T-helper 22 cell (primary cell): ENCODE results near the gene CHID1.

Source experiments
- DNase-seq: peaks from one replicate; pipeline ENCODE4 v3.0.0-alpha.2; 2020; ENCODE audit warnings: low read depth

Gene CHID1

DNA sequence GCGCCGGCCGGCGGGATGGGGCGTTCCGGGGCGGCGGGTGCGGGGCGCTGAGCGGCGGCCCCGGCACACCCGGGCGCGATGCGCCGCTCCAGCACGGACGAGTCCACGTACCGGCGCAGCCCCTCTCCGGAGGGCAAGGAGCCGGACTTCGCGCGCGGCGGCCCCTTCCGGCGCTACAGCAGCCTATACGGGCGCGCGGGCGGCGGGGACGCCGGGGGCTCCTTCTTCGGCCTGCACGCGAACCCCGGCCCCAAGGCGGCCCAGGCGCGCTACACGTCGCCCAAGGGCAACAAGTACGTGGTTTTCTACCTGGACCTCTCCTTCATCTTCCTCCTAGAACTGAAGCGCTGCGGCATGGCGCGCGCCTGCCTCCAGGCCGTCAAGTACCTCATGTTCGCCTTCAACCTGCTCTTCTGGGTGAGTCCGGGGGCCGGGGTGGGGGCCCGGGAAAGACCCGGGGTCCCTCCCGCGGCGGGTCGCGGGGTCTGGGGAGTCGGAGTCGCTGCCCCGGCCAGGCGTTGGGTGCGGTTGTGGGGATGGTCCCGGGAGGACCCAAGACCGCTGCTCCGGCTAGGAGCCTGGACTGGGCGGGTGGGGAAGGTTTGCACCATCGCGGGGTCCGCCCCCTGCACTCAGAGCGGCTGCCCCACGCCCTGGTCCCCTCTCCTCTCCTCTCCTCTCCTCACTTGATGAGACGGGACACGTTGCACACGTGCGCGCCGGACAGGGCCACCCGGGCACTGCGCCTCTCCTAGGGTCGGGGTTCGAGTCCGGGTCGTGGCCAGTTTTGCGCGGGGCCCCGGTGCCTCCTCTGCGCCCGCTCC, 60.4 kb downstream of the CHID1 start:
- no peak for DNase-seq

DNA sequence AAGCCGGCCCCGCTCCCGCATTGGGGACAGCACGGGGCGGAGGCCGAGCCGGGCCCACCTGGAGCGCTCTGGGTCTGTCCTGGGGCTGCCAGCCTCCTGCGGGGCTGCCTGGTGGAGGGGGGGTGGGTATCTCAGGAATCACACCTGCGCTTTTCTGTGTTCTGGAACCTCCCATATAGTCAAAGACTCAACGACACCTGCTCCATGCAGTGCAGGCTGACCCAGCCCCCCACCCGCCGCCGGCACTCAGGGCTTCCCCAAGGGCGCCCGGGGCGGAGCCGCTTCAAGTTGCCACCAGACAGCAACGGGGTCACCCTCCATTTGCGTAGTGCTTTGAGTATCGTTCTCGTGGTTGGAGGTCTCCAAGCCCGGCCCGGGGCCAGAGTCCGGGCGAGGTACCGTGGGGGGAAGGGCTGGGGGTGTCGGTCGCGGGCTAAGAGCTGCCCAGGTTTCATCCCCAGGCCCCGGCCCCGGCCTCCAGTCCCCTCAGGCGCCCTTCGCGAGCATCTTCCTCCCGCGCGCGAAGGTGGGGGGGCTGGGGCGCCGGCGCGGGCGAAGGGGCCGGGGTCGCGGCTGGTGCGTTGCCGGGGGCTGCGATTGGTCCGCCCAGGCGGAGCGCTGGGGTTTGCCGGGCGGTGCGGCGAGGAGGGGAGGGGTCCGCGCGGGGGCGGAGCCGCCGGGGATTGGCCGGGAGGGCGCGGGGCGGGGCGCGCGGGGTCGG, 61.3 kb downstream of the CHID1 start:
- peak; percentile 29 for DNase-seq

DNA sequence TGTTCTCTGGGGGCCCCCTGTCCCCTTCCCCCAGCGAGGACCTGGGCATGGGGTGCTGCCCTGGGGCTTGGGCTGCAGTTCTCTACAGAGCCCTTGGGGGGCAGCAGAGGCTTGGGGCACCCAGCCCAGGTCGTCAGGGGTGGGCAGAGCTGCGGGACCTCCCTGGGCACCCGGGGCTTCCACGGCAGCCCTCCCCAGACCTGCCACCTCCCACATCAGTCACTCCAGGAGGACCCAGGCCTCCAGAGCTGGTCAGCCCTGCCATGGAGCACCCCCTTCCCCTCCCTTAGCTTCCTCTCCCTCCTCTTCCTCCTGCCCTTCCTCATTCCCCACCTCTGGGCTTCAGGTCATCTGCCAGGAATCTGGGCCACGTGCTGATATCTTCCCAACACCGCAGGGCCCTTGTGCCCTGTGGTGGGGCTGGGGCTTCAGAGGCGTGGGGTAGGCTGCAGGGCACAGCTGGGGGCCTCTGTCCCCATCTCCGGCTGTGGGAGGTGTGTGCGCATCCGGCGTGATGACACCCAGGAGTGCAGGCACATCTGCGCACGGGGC, 62.2 kb downstream of the CHID1 start:
- peak; percentile 30 for DNase-seq

DNA sequence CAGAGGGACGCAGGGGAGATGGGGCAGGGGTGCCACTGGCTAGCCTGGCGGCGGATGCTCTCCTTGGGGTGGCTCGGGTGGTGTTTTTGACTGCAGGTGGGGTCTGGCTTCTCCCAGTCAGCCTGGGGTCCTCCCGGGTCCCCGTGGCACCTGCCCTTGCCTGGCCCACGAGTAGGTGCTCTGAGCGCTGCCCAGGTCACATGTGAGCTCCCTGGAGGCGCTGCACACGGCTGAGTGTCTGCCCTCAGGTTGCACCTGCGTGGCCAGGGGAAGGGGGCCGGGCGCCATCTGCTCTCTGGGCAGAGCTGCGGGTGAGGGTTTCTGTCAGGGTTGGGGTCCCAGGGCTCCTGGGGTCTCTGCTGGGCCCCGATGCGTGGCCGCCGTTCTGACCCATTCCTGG, 62.7 kb downstream of the CHID1 start:
- no peak for DNase-seq

DNA sequence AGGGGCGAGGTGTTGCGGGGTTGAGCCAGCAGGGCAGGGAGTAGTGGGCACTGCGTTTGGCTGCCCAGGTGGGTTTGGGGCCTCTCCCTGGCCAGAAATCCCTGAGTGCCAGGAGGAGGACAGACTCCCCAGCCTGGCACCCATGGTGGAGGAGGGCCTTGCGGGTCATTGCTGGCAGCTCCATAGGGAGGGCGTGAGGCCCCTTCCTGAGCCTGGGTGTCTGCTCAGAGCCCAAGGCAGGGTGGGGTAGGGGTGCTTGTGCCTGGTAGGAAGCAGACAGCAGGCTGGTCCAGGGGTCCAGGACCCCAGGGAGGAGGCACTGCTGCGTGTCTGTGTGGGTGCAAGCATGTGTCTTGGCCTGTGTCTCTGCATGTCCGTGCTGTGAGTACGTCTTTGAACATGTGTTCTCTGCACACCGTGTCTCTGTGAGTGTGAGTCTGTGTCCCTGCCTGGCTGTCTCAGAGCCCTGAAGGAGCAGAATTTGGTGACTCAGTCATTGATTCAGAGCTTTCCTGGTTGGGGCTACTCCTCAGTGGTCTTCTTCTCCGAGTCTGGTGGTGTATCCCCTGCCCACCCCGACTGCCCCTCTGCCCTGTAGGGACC, 64.0 kb downstream of the CHID1 start:
- no peak for DNase-seq

DNA sequence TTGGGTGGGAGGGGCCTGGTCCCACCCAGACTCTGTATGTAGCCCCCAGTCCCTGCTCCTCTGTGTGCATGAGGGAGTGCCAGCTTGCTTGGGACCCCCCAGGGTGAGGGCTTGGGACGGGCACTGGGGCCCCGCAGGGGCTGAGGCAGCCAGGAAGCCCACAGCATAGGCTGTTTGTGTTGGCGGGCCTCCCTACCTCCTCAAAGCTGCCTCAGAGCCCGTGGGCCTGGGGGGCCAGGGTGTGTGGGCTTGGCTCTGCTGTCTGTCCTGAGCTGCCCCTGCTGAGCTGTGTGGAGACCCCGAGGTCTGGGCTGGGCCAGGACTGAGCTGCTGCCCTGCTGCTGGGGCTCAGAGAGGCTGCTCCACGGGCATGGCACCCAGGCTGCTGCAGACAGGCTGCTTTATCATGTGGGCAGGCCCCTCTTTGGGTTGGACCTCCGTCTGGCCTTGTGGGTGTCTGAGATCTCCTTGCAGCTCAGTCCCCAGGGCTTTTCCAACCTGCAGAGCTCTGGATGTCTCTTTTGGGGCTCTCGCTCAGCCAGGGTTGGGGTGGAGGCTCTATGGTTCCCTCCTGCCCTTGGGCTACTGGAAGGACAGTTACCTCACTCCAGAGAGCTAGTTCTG, 64.6 kb downstream of the CHID1 start:
- no peak for DNase-seq

DNA sequence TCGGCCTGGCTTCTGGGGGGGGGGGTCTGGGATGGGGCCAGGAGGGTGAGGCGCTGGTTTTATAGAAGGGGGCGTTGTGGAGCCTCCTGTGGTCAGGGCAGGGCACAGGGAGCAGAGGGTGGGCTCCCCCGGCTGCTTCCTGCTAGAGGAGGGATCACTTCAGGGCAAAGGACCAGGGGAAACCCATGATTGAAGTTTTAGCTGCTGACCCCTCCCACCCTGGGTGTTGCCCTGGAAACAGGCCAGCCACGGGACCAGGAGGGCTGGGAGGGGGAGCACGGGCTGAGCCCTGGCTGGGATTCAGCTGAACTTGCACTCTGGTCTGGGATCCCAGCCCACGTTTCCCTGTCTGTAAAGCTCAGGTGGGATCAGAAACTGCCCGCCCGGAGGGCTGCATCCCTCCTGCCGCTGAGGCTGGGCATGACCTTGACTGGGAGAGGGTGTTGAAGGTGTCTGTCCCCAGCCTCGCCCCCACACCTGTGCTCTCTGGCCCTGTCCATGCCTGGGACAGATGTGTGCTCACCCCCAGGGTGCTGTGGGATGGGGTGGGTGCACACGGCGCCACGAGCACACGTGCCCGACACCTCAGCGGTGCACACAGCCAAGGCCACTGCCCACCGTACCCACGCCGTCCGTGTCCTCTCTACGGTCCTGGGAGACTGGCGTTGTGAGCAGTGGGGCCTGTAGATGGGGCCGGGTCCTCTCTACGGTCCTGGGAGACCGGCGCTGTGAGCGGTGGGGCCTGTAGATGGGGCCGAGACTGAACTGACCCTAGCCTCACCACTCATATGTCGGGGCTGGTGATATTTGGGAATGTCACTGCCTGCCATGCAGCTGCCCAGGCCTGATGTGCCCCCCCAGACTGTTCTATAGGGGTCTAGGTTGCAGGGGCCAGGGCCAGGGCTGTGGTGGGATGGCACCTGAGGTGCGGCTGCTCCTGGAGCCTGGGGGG, 65.6 kb downstream of the CHID1 start:
- DNase-seq: no peak

DNA sequence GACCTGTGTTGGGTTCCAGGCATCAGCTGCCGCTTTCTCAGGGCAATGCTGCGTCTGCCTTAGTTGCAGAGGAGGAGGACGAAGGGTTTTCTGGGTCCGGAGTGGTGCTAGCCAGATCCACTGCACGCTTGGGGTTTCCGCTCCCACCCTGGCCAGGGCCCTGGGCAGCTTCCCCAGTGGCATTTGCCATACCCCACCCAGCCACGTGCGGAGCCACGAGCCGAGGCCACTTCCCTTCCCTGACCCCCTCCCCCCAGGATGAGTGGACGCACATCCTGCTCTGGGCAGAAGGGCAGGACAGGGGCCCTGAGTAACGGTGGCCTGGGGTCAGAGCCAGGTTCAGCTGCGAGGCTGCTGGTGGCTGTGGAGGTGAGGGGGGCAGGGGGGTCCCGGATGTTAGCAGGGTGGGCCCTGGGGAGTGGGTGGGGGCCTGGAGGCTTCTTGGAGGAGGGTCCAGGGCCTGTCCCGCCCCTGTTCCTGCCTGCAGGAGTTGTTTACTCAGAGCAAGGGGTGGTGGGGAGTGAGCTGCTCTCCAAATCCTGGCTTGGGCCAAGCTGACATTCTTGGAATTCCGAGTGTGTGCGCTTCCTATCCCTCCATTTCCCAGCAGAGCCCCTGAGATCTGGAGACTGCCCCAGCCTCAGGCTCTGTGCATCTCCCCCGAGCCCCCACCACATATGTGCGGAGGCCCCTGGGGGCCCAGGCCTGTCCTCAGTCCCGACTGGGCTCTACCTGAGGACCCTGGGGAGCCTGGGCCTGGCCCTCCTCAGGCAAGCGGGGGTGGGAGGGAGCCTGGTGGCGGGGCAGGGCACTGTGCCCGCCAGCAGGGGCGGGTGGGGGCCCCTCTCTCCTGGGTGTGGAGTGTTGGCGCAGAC, 66.6 kb downstream of the CHID1 start:
- no peak for DNase-seq

DNA sequence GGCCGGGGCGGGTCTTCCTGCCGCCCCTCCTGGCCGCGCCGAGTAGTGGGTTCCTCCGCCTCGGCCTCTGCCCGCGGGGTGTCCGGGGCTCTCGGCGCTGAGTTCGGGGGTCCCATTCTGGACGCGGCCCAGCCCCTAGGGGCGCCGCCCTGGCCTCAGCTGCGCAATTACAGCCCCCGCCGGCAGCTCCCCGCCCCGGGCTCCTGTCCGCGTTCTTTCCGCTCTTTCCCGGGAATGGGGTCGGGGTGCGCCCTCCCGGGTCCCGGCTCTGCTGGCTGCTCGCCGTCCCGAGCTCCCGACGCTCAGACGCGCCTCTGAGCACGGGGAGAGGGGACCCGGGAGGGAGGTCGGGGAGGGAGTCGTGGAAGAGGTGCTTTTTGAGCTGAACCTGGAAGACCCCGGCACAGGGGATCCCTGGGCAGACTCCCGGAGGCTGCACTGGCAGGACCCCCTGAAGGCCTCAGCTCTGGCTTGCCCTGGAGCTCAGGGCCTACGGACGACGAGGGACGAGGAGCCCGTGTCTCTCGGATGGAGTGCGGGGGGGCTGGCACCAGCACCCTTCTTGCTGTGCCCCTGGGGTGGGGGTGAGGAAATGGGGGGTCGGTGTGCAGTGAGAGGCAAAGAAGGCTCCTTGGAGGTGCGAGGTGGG, 67.4 kb downstream of the CHID1 start:
- no peak for DNase-seq

DNA sequence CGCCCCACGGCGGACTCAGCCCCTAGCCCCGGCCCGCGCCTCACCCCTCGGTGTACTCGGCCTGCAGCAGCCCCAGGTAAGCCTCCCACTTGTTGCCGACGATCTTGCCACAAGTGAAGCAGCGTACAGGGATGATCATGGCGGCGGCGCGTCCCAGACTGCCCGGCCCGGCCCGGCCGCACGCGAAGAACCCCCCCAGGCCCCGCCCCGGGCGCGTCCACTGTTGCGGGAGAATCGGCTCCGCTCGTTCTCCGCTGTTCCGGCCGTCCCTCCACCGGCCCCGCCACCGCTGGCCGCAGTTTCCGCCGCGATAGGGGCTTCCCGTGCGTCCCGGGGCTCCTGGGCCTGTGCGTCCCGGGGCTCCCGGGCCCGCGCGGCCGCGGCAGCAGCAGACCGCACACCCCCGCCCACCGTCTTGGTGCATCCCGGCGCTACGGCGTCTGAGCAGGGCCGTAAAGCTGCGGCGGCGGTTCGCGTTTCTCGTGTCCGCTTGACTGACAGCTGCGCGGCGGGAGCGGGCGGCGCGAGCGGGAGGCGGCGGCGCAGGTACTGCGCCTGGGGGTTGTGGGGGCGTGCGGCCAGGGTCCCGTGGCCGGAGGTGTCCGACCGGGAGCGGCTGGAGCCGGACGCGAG, 68.1 kb downstream of the CHID1 start, which contains the start of the genes POLR2L and TSPAN4:
Gene POLR2L (minus strand): TSS at position 160 of the 633 bp plus-strand sequence. CDS start 21 bp downstream, at position 139.
Gene TSPAN4 (plus strand): TSS at position 483 of the 633 bp plus-strand sequence. CDS start 7,453 bp downstream, outside the sequence.
- DNase-seq: peak; percentile 75

DNA sequence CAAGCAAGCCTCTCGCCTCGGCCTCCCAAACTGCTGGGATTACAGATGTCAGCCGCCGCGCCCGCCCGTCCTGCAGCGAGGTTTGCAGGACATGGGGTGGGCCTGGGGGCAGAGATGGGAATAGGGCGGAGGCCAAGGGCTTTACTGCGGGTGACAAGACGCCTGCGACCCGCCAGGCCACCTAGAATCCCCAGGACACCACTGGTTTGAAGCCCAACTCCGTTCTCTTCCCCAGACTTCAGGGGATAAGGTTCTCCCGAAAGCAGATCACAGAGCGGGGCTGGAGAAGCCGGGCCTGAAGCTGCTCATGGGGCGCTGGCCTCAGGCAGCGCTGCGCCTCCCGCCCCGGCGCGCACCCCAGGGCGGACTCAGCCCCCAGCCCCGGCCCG, 68.6 kb downstream of the CHID1 start:
- no peak for DNase-seq

DNA sequence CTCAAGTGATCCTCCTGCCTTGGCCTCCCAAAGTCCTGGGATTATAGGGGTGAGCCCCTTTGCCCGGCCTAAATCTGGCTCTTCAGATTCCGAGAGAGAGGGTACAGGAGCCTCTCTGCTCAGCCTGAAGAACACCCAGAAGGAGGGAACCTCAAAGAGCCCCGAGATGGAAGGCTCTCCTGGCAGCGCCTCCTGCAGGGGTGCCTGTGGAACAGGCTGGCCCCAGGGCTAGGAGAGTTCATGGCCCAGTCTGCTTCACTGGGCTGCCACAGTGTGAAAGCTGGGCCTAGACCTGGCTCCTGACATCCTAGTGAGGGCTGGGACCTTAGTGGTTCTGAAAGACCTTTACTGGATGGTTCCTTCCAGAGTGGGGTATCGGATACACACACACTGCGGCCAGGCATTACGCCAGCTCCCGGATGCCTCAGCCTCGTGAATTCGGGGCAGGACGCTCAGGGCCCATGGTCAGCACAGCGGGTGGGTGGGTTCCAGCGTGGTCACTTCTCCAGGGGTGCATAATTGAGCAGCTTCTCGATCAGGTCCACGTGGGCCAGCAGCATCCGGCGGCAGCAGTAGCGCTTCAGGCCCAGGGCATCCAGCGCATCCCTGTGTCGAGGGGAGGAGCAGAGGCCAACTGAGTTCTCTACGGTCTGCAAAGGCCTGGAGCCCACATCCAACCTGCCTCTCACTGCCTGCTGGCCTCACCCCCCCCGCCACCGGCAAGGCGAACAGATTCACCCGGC, 70.6 kb downstream of the CHID1 start:
- no peak for DNase-seq

DNA sequence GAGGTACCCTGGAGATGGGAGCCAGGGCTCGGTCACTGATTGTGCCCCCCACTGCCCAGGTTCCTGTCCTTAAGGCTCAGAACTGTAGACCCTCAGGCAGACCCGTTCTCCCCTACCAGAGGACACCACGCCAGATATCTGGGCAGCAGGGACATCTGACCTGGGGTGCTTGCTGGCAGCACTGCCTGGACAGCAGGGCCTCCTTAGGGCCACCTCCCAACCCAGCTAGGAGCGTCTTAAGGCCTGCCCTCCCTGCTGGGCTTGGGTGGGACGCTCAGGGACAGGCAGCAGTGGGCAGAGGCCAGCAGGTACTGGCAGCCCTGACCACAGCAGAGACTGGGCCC, 71.4 kb downstream of the CHID1 start:
- no peak for DNase-seq

DNA sequence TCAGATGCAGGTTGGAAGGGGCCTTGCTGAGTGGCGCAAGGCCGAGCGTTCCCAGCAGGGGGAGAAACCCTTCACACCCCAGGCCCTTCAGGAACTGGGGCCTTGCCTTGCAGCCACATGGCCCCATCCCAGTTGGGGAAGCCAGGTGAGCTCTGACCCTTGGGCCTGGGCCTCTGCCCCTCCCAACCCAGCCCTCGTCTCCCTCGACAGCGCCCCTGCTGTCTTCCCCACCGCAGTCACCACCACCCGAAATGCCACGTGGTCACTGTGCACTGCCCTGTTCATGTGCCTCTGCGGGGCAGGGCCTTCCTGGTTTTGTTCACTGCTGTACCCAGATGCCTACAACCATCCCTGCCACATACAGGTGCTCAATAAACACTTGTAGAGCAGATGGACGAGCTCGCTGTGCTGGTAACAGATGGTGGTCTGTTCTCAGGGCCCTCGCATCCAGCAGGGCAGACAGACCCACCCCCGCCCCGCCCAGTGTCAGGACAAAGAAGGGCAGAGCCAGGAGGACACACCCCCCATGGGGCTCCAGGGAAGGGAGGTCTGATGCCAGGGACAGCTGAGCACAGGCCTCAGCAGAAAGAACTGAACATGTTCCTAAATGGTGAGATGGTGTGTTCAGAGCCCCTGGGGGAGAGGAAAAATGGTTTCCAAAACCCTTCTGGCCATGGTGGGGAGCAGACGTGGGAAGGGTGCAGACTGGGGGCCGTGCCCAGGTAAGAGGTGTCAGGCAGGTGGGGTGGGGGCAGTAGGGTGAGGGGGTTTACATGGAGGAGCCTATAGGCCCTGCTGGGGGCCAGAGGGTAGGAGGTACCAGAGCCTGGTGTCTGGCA, 72.0 kb downstream of the CHID1 start:
- DNase-seq: no peak

DNA sequence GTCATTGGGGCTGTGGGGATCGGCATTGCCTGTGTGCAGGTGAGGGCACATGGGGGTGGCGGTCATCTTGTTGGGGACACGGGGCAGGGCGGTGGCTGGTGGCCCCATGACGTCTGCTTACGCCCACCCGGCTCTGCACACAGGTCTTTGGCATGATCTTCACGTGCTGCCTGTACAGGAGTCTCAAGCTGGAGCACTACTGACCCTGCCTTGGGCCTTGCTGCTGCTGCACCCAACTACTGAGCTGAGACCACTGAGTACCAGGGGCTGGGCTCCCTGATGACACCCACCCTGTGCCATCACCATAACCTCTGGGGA, 72.7 kb downstream of the CHID1 start:
- no peak for DNase-seq

DNA sequence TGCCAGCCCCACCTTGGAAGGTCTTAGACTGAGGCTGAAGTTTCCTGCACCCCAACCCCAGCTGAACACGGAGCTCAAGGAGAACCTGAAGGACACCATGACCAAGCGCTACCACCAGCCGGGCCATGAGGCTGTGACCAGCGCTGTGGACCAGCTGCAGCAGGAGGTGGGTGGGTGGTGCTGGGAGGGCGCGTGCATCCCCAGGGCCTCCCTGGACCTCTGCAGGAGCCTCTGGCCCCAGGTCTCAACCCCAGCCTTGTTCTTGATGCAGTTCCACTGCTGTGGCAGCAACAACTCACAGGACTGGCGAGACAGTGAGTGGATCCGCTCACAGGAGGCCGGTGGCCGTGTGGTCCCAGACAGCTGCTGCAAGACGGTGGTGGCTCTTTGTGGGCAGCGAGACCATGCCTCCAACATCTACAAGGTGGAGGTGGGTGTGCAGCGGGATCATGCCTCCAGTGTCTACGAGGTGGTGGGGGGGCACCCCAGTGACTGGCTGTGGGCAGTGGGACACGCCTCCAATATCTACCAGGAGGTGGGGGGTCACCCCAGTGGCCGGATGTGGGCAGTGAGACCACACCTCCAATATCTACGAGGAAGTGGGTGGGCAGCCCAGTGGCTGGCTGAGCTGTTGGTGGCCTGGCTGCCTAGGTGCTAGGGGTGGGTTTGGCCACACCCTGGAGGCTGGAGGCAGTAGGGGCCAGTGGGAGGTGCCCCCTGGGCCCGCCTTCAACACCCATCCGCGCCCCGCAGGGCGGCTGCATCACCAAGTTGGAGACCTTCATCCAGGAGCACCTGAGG, 73.2 kb downstream of the CHID1 start:
- DNase-seq: no peak

DNA sequence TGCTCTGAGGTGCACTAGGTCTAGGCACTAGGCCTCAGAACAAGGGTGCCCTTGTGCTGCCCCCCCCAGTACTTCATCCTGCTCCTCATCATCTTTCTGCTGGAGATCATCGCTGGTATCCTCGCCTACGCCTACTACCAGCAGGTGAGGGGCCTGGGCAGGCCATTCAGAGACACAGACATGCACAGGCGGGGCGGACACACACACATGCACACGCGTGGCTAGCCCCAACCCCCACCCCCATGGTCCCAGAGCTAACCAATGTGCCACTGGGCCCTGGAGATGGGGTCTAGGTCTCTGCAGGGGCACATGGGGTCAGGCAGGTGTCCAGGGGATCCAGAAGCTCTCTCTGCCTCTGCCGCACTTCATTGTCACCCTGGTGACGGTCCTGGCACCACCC, 73.9 kb downstream of the CHID1 start:
- DNase-seq: no peak
